Raji (cell line): Measurements from ENCODE around the gene FAM120B.

ENCODE experiments used
- POLR2A ChIP-seq: IDR thresholded peaks from 2 replicates; pipeline ENCODE4 v1.6.1; 2011; ENCODE audit warnings: low read depth, low read length, control low read depth; ENCODE audit not compliant: insufficient read depth

Gene FAM120B

DNA sequence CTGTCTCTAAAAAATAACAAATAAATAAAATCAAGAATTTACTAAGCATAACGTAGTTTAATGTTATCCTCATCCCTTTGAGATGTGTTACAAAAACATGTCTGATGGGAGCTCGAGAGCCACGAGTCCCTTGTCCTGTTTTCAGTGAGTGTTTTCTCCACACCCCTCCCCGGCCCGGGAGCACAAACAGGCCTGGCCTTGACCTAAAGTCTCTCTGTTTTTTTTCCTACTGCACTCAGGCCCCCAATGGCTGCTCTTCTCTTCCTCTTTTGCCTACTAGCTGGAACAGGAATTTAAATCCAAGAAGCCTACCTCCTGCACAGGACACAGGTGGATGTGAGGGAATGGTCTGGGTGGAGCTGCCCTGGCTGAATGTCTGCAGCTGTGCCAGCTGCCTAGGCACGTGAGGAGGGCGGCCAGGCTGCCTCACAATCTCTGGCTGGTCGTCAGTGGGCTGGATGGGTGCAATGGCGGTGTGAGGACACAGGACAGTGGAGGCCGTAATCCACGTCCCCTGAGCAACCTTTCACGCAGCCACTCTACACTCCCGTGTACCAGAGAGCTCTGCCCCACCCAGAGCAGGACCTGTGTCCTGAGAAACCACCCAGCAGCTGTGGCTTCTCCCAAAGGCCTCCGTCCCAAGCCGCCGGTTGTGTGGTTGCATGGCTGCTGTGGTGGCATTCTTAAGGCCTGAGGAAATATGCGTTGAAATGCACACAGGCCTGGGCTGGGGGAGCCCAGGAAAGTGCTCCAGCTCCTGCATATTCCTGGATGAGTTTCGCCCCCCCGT lies 117.5 kb downstream of the FAM120B start:
- no peak for TF ChIP-seq POLR2A

DNA sequence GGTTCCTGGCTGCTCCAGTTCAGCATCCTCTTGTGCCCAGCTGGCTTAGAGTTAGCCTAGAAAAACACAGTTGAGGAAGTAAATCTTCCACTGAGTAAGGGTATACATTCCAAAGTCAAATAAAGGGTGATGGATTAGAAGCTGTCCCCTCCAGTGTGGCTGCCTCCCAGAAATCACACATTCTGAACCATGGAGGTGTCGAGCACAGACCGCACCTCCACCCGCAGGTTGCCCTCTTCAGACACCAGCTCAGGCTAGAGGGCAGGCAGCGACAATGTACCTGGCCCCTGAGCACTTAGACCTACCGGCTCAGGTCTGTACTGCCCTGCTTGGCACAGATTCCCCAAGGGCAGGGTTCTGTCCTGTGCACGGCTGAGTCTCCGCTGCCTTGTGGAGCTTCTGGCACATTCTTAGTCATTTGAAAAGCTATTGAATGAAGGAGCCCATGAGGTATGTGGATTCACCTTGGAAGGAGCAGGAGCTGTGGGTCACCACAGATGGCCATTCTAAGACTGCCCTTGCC lies 118.1 kb downstream of the FAM120B start:
- no peak for TF ChIP-seq POLR2A

DNA sequence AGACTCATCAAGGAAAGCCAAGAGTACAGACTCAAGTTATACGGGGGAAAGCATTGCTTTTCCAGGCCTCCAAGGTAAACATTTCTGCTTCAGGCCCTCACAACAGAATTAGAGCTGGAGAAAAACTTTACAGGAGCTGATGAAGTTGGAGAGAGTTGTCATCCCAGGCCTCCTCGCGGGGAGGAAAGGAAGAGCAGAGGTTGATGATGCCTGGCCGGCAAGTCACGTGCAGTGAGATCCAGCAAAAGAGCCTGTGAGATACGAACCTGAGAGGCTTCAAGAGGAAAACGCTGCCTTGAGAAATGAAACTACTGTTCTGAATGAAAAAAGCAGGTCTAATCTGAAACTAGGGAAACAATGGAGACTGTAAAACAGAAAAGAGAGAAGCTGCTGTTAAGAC lies 122.9 kb downstream of the FAM120B start:
- no peak for TF ChIP-seq POLR2A

DNA sequence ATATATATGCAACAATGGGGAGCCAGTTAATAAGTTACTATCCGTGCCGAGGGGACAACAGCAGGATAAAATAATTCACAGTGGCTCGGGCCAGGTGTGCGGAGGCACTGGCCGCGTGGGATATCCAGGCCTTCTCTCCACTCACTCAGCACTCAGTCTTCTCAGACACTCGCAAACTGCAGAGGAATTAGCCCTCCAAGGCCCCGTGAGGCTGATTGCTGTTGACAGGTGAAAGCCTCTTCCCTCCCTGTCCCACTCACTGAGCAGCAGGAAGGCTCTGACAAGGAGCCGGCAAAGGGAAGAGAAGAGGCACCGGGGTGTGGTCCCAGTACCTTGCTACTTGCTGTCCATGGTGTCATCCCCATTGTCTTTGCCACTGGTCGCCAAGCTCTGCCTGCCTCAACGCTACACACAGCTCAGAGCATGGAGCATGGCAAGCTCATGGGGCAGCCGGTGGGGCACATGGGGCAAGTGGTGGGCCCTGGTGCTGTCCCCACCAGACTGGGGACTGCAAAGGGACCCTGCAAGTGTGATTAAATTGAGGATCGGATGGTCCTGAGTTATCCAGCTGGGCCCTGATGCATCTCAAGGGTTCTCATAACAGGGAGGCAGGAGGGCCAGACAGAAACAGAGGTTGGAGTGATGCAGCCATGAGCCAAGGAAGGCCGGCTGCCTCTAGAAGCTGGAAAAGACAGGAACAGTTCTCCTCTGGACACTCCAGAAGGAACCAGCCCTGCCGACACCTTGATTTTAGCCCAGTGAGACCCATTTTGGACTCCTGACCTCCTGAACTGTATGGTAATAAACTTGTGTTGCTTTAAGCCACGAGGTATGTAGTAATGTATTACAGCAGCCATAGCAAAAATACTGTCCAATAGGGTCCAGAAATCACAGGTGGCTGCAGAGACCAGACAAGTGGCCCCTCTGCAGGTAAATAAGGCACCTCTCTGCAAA lies 126.9 kb downstream of the FAM120B start:
- TF ChIP-seq POLR2A = no peak

DNA sequence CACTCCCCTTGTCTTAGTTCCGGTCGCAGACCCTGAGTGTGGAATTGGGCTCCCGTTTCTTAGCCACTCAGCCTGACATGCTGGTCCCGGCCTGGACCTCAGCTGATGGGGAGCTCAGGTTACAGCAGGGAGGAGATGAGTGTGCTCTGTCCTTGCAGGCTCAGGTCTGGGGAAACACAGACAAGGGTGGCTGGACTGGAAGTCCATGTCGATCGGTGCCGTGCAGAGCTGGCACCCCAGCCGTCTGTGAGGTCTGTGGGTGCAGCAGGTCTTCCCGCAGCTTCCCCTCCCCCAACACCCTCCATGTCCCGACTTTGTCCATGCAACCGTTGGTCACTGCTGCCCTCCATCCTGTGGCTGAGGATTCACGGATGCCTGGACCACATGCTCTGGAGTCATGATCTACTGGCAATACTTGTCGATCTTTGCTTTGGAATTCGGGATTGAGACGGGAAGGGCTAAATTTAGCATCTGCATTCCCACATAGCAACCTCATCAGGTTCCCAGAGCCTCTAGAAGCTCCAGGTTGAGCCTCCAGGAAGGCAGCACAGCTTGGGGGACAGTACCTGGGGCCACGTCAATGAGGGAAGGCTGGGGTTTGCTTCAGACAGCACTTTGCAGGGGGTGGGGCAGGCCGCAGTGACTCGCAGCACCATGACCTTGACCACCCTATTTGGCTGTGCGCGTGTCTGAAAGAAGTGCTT lies 127.7 kb downstream of the FAM120B start:
- no peak for TF ChIP-seq POLR2A

DNA sequence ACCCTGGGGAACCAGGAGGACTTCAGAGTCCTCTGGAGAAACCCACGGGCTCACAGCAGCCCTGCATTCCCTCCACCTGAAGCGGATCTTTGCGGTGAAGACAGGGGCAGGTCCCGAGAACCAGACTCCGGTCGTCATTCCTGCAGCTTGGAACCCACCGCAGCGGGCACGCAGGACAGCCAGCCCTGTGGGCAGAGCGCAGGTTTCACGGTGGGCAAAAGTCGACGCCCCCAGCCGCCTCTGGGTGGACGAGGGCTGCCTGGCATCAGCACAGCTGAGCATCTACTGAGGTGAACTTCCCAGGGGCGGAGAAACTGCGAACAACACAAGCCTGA lies 128.2 kb downstream of the FAM120B start:
- TF ChIP-seq POLR2A = no peak

DNA sequence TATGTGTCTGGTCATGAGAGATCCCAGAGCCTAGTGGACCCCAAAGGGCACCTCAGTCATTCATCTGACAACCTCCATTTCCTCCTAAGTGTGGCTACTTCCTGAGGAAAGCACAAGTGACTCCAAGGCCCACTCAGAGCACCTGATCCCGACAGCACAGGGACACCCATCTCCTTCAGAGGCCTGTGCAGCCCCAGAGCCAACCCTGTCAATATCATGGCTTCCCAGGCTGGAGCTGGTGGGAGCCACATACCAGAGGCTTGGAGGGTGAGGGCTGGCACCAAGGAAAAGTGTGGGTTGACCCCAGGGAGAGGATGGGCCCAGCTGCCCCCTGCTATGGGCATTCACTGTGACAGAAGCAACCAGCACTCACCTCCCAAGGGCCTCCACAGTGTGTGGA lies 129.2 kb downstream of the FAM120B start:
- no peak for TF ChIP-seq POLR2A

DNA sequence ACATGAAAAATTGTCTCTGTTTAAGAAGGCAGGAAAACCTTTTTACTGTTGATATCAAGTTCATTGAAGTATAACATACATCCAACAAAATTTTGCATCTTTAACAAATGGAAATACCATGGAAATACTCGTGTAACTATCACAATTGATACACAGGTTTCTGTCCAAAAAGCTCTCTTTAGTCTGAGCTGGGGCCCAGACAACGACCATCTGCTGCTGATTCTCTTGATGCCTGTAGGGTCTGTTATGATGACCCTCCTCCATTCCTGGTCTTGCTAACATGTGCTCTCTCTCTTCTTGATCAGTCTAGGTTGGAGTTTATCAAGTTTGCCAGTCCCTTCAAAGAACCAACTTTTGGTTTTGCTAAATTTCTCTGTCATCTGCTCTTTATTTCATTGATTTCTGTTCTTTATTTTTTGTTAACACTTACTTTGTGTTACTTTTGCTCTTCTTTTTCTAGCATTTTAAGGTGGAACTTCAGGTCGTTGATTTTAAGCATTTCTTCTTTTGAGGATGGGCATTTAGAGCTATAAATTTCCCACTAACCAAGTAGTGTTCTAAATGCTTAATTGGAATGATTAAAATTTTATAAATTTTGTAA lies 129.8 kb downstream of the FAM120B start:
- TF ChIP-seq POLR2A = no peak

DNA sequence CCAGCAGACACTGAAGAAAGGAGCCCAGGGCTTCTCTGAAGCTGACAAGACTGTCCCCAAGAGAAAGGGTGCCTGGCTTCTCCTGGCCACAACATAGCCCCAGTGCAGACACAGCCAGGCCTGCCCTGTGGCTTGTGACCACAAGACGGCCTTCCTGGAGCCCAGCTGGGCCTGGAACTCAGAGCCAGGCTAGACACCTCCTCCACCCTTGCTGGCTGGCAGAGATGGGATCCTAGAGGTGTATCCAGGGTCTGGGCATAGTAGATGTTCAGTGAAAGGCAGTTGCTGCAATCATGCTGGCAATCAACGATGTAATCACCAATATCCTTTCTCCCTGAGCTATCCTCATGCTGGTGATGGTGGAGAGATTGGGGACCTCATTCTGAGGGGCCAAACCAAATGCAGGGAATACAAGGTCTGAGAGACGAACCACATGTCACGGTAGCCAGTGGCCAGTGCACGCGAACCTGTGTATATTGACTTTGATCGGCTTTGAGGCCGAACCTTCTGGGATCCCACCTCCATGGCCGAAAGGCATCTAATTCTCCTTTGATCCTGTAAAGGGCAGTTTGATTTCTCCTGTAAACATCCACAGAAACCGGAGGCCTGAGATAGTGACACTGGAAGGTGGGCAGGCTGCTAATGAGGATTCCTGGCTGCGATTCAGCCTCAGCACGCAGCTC lies 131.3 kb downstream of the FAM120B start:
- TF ChIP-seq POLR2A = no peak

DNA sequence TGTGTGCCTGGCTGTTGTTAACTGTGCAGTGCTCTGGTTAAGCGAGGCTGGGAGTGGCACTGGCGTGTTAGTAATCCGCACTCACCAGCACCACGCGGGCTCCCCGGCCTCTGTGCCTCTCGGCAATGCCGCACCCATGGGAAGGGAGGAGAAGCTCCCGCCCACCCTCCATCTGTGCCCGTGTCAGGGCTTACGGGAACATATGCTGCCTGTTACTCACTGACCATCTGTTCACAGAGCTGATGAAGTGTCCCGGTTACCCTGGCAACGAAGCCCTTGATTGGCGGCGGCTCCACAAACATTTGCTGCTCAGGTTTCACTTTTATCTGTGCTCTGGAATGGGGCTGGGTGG lies 131.8 kb downstream of the FAM120B start:
- no peak for TF ChIP-seq POLR2A

DNA sequence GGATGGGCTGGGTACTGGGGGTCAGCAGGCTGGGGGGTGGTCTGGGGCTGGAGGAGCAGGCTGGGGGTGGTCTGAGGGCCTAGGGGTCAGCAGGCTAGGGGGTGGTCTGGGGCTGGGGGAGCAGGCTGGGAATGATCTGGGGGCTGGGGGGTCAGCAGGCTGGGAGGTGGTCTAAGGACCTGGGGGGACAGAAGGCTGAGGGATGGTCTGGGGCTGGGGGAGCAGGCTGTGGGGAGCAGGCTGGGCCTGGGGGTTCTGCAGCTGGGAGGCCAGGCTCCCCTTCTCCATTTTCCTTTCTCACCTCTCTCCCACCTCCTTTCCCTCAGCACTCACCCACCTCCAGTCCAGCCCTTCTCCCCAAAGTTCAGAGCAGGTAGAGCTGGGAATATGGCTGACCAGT lies 132.3 kb downstream of the FAM120B start:
- no peak for TF ChIP-seq POLR2A

DNA sequence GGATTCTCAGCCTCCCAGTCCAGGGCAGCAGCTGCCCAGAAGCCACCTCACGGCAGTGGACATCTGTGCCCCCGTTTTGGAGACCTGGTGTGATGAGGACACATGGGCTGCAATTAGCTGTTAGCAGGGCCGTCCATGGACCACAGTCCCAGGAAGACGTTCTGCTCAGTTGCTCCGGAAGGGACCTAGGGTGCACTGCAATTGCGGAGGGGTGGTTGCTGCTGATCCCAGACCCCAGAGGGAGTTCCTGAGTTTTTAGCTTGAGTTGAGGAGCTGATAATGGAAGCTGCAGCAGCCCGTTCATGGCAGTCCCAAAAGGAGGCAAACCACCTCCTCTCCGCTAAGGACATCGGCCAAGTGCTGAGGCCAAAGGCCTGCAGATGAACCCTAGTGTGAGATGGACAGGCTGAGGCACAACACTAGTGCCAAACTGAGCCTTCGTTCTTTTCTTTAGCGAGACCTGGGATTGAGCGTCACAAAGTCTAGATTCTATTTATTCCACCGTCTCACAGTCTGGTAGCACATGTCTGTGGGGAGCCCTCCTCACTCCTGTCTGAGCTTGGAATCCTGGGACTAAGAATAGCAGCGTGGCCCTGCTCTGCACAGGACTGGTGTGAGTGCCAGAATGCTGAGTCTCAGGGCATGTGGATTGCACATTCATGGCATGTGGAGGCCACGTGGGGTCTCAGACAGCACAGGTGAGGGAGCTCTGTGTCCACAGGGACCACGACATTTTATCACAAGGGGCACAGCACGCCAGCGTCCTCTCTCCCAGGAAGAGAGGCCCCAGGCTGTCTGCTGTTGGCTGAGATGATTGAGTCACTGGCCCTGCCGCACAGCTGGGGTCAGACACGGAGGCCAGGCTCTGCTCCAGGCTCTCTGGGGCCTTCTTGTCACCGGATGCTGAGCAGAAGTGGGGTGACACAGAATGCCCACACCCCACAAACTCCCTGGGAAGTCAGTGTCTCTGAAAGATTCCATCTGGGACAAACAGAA lies 133.1 kb downstream of the FAM120B start:
- TF ChIP-seq POLR2A = no peak

DNA sequence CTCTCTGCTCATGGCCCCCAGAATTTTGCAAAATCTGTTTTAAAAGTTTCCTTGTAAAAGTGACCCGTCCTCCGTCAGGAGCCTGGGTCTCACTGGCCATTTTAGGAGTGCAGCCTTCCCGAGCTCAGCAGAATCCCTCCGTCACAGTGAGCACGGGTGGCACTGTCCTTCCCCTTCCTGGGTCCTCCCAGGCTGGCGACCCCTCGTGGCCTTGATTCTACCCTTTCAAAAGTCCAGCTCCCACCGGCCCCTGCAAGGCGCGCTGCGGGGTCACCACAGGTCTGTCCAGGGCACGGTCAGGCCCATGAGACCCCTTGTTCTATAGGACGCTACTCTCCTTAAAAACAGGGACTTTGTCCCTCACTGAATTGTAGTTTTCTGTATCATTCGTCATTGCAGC lies 133.9 kb downstream of the FAM120B start:
- no peak for TF ChIP-seq POLR2A
